Forelimb muscle (tissue), 1 donor: ENCODE data around the gene ALDOB. TPM values are rescaled to one million over a fixed set of nuclear protein-coding genes. Genes with fewer than 3 reads are reported as not detected.

Experiments
- DNase-seq: peaks from one replicate; pipeline ENCODE4 v3.0.0-alpha.2; 2013; ENCODE audit warnings: low read depth
- polyA plus RNA-seq: library from polyadenylated mRNA; unstranded; fragments of 120-200 nt; gene quantifications from one replicate; pipeline ENCODE4 v1.2.1, GENCODE V29; 2013; ENCODE audit not compliant: insufficient read length

ALDOB gene
- 0.51 TPM for polyA plus RNA-seq

DNA sequence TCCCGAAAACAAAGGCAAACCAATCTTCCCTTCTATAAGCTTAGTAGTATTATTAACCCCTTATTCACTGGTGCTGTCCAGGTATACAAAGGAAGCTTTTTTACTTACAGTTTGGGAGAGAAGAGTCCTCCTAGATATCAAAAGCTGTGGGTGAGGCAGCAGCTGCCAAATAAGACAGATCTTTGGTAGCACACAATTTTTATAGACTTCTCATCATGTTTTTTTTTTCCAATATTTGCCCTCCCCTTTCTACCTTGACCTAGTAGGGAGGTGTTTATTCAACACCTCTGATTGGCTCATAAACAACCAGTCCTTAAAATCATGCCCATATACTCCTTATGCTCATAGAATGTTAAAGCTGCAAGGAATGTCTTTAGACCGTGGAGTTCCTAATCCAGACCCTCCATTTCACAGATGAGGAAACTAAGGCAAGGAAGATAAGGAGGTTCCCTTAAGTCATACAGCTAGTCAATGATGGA, at the start of gene ALDOB:
ALDOB (minus strand) TSS at position 174 of the 479 bp plus-strand sequence. CDS start 4,887 bp downstream, outside the sequence.
- no peak for DNase-seq

- no peak for DNase-seq
These were observed 48.5 kb upstream of the ALDOB start for GRCh38 chr9:101484046-101484445.

GRCh38 chr9:101481261-101481660, 45.7 kb upstream of the ALDOB start:
- DNase-seq = no peak

GRCh38 chr9:101480386-101480785, 44.8 kb upstream of the ALDOB start:
- no peak for DNase-seq

DNA sequence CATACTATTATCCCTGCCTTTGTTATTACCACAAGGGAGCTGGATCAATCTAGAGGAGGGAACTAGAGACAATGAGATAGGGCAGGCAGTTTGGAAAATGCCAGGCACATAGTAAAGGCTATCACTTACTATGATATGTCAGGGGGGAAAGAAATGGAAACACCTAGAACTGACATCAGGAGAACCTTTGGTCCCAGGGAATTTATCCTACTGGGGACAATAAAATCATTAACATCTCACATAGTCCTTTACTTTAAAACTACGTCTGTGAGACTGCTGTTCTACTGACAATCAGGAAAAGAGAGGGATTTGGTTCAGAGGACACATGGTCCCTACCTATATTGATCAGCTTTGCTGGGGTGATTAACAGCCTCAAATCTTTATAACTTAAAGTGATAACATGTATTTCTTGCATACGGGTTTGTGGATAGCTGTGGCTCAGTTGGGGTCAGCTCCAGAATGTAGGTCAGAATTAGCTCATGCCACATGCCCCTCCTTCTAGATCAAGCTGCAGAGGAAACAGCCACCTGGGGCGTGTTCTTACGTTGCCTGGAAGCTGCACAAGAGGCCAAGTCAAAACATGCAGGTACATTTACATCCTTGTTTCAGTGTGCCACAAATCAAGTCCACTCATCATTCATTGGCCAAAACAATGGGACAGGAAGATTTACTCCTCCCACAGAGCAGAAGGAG, 43.9 kb upstream of the ALDOB start:
- no peak for DNase-seq

DNA sequence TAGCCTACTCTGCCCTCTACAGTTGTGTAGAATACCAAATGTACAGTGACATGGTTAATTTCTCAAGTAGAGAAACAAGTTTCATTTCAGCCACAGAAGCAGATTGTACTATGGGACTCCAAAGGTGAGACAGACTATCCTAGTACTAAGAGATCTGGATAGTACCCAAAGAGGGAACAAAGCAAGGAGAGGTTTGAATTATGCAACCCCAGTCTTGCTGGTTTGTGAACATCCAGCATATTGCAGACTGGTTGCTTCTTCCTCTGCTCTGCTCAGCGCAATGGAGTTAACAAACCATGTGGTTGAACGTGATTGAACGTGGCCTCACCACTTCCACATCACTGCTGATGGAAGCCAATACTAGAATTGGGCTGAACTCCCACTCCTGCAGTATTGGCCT, 43.3 kb upstream of the ALDOB start:
- DNase-seq = no peak

DNA sequence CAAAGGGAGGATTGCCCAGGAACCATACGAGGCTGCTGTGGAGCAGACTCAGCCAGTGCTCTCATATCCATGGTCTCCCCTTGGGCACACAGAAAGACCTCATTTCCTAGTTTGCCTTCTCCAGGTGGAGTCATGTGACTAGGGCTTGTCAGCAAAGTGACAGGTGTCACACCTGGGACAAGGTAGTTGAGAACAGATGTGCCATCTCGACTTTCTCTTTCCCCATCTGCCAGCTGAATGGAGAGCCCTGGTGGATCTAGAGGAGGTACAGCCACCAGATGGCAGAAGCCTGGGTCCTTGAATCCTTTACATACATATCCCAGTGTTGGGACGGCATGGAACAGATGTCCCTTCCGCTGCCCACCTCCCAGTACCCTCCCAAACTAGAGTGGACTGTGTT, 42.9 kb upstream of the ALDOB start:
- no peak for DNase-seq

DNA sequence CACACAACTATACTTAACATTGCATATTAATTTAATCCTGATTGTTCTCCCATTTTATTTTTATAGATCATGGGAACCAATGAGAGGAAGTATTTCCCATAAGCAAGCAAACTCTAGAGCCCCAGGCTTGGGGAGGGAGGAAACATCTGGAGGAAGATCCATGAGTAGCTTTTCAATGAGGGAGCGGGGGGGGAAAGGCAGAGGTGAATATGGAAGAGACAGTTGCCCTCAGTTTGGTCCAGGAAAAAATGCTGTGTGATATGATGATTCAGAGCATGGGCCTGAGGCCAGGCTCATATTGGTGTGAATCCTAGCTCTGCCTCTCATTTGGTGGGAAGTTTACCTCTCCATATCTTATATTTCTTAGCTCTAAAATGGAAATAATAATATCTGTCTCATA, 42.2 kb upstream of the ALDOB start:
- no peak for DNase-seq

DNA sequence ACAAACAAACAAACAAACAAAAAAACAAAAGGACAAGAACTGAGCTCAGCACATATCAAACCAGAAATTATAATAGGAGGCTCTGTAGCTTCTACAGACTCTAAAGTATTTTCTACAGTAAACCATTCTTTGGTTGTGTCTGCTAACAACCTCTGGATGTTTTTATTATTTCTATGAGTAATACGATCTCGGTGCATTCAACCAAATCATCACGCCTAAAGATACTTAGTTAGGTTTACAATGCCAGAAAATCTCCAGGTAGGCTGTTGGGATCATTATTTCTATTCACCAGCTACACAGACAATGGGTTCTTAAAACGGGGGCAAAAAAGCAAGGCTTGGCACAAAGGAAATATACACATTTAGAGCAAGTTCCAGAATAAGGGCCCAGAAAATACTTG, 41.6 kb upstream of the ALDOB start:
- no peak for DNase-seq

- no peak for DNase-seq
These were observed 41.1 kb upstream of the ALDOB start for GRCh38 chr9:101476576-101477208.

DNA sequence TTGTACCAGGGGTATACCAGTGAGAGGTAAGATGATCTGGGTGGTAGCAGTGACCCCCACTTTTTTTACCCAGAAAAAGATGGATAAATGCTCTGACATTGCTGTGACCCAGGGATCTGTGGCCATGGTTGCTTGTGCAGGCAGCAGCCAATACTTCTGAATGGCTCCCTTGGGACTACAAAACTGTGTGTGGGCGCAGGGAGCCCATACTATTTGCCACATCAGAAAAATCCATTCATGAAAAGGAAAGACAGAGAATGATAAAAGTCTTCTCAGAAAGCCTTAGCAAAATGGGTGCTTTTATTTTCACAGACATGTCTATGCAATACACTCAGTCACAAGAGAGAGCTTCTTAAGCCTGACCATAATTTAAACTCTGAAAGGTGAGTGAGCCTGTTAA, 37.3 kb upstream of the ALDOB start:
- no peak for DNase-seq

DNA sequence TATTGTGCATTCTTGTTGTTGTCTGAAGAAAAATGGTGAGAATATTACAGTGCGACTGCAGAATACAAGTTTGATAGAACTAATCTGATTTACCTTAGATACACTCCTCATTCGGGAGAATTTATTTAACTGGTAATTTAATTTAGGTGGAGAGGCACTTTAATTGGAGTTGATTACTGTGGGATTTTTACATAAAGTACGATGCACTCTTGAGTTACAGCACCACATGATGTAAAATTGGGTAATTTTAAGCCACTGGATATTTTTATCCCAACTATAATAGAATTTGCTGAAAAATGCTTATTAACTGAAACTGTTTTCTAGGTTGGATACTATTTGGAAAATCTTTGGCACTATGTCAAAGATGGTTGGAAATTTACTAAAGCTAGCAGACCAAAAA, 35.4 kb upstream of the ALDOB start:
- DNase-seq = no peak

GRCh38 chr9:101470021-101470420, 34.4 kb upstream of the ALDOB start:
- no peak for DNase-seq

DNA sequence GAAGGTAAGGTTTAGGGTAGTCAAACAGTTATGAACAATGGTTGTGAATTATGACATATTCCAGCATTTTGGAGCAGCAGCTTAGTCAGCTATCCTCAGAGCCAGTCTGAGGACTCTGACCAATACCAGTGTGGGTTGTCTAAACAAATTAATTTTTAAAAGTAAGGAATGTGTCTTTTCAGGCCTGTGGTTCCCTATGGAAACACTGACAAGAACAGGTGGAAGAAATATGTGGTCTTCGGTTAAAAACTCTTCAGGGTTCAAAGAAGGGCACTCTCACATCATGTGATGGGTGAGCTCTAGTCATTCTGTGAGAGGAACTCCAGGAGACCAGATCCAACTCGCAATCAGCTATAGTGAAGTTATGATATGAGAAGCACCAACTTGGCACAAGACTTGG, 33.5 kb upstream of the ALDOB start:
- no peak for DNase-seq

DNA sequence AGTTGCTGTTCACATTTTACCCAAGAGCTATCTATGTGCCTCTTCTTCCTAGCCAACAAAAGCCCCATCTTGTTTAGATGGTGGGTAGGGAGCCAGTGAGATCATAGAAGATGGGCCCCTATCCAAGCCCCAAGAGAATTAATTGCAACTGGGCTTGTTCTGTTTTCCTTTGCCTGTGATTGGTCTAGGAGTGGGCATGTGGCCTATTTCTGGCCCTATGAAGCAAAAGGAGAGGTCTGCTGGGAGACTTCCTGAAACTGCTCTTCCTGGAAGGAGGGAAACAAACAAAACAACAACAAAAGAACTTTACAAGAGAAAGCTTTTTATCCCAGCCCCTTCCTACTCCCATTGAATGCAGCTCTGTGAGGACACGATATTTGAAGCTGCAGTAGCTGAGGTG, 32.5 kb upstream of the ALDOB start:
- no peak for DNase-seq

- no peak for DNase-seq
These were observed 32.1 kb upstream of the ALDOB start for GRCh38 chr9:101467690-101468089.

- no peak for DNase-seq
These were observed 31.3 kb upstream of the ALDOB start for GRCh38 chr9:101466863-101467262.

GRCh38 chr9:101465326-101465915, 29.8 kb upstream of the ALDOB start:
- no peak for DNase-seq

GRCh38 chr9:101463397-101463796, 27.8 kb upstream of the ALDOB start:
- DNase-seq = no peak

DNA sequence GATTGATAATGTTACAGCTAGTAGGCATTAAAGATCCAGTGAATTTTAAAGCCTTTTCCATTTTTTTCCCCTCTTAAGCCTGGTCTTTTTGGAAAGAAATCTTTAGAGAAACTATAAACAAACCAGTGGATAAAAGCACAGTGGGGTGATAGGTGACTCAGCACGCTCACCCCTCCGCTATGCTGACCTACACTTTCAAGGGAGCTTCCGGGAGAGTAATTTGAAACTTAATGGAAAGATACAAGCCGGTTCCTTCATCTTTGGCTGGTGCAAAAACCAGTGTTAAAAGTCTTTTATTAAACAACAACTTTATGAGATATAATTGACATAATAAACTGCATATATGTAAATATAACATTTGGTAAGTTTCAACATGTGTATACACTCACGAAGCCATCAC, 27.0 kb upstream of the ALDOB start:
- DNase-seq = no peak

- DNase-seq = no peak
These were observed 25.4 kb upstream of the ALDOB start for GRCh38 chr9:101460965-101461364.

DNA sequence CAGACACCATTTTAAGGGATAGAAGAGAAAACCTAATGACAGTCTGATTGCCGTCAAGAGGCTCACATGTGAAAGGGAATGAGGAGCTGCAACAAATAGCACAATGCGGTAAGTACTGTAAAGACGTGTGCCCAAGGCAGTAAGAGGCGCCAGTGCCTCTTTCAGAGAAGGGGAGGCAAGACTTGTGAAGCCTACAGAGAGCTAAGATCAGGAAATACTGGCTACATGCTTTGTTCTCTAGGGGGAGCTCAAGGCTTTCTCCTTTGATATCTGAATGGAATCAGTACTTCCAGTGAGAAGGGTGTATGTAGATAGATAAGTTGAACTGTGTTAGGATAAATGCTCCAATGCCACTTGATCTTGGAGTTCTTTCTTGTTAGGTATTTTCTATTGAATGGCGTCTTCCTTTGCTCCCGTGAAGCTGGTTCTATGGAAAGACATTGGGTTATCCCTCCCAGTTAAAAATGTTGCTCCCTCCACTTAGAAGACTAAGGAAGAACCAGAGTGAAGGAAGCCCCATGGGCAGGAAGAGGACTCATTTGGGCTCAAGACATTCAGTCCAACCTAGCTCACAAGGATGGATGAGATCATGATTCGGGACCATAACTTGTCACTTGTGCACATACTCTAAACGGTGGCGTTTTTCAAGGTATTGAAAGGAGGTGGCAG, 23.5 kb upstream of the ALDOB start:
- peak; percentile 14 for DNase-seq

DNA sequence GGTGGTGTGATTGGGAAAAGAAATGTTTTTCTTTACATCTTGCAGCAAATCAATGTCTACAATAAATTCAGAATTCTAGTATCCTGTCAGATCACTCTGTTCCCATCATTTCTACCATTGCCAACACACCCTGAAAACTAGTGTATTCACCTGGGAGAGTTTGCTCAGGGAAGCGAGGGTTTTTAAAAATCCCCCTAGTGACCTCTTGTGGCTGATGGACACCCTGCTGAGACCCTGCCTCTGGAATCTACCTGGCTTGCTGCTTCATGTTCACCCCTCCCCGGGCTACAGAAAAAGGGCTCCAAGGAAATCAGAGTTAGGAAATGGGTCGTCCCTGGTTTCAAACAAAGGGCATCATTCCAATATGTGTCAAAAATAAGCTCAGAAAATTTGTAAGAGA, 21.4 kb upstream of the ALDOB start:
- no peak for DNase-seq
